Prostate gland (tissue), 2 donors: ENCODE measurements around the gene PCDH9.

Source experiments
- CTCF ChIP-seq, 4 experiments: fragments of 200-600 bp in 2 of 4; fragments of 450-650 bp in 2 of 4; sonication (generic) in 2 of 4; IDR thresholded peaks; 1 replicate in 3 of 4; 2 replicates in 1 of 4; pipeline ENCODE4 v1.5.1; 2016 to 2019; ENCODE audit warnings: antibody characterized with exemption in 4 of 4, mild to moderate bottlenecking in 2 of 4, moderate library complexity in 2 of 4
- POLR2A ChIP-seq: fragments of 450-650 bp; IDR thresholded peaks from one replicate; pipeline ENCODE4 v1.6.1; 2016; ENCODE audit warnings: antibody characterized with exemption, mild to moderate bottlenecking

- TF ChIP-seq CTCF (IDR thresholded peaks at IDR 0.05) (no peak), POLR2A (no peak)
Measured at GRCh38 chr13:66965181-66965580, 265.0 kb downstream of the PCDH9 start.
